Keratinocyte (primary cell): Measurements from ENCODE around the gene ACADVL. TPM values are rescaled to one million over a fixed set of nuclear protein-coding genes. Genes with fewer than 3 reads are reported as not detected.

ENCODE experiments used
- DNase-seq: peaks from one replicate; pipeline ENCODE4 v3.0.0-alpha.2; 2011; ENCODE audit warnings: low read depth, missing footprints, low spot score
- FAIRE-seq: peaks from 2 replicates; lab custom pipeline; 2011; peaks lifted over from hg19 to GRCh38; lab: Jason Lieb, UNC
- H2AFZ ChIP-seq: 2 replicates; pipeline ENCODE4 v1.6.0; 2012; ENCODE audit warnings: low read length, control low read depth, inconsistent platforms; ENCODE audit not compliant: control insufficient read depth
- H3K27ac ChIP-seq: 2 replicates; pipeline ENCODE4 v1.5.1; 2011; ENCODE audit warnings: low read length; ENCODE audit not compliant: control insufficient read depth, insufficient read depth
- H3K27me3 ChIP-seq: 3 replicates; pipeline ENCODE4 v1.6.0; 2011; ENCODE audit warnings: low read length; ENCODE audit not compliant: control insufficient read depth, insufficient read depth; ENCODE audit errors: extremely low read depth
- H3K36me3 ChIP-seq, 2 experiments: 2 replicates in 1 of 2; 3 replicates in 1 of 2; pipeline ENCODE4 v1.5.1; 2011; ENCODE audit warnings: low read length in 2 of 2, mild to moderate bottlenecking in 1 of 2; ENCODE audit not compliant: control insufficient read depth in 2 of 2, insufficient read depth in 2 of 2; ENCODE audit errors: extremely low read depth in 1 of 2
- H3K4me1 ChIP-seq: 3 replicates; pipeline ENCODE4 v1.5.1; 2011; ENCODE audit warnings: low read length; ENCODE audit not compliant: control insufficient read depth, insufficient read depth; ENCODE audit errors: extremely low read depth
- H3K4me2 ChIP-seq: 3 replicates; pipeline ENCODE4 v1.6.0; 2011; ENCODE audit warnings: low read depth, low read length; ENCODE audit not compliant: control insufficient read depth, insufficient read depth; ENCODE audit errors: extremely low read depth
- H3K4me3 ChIP-seq, 3 experiments: fragments of 200-600 bp in 1 of 3; sonication (generic) in 1 of 3; 2 replicates in 2 of 3; 3 replicates in 1 of 3; pipeline ENCODE4 v1.5.1; 2011 to 2016; ENCODE audit warnings: low read length in 3 of 3, mild to moderate bottlenecking in 3 of 3, control low read depth in 2 of 3, inconsistent platforms in 1 of 3, low read depth in 1 of 3, mixed read lengths in 1 of 3, mixed run types in 1 of 3, moderate library complexity in 1 of 3; ENCODE audit not compliant: control insufficient read depth in 2 of 3, insufficient read depth in 2 of 3; ENCODE audit errors: extremely low read depth in 1 of 3
- H3K79me2 ChIP-seq: 2 replicates; pipeline ENCODE4 v1.6.0; 2012; ENCODE audit warnings: low read length; ENCODE audit not compliant: control insufficient read depth, insufficient read depth
- H3K9ac ChIP-seq: 3 replicates; pipeline ENCODE4 v1.6.0; 2011; ENCODE audit warnings: low read length; ENCODE audit not compliant: control insufficient read depth, insufficient read depth; ENCODE audit errors: extremely low read depth
- H3K9me1 ChIP-seq: 3 replicates; pipeline ENCODE4 v1.6.0; 2011; ENCODE audit warnings: low read length; ENCODE audit not compliant: control insufficient read depth, insufficient read depth; ENCODE audit errors: extremely low read depth
- H3K9me3 ChIP-seq: 2 replicates; pipeline ENCODE4 v1.5.1; 2012; ENCODE audit warnings: low read depth, low read length; ENCODE audit not compliant: control insufficient read depth
- H4K20me1 ChIP-seq: 3 replicates; pipeline ENCODE4 v1.6.0; 2011; ENCODE audit warnings: low read length; ENCODE audit not compliant: control insufficient read depth, insufficient read depth; ENCODE audit errors: extremely low read depth
- CTCF ChIP-seq, 3 experiments: IDR thresholded peaks in 1 of 3; conservative IDR thresholded peaks in 1 of 3; optimal IDR thresholded peaks in 1 of 3; 2 replicates in 2 of 3; 3 replicates in 1 of 3; pipeline versions ENCODE3 to v1.5.1; 2011; ENCODE audit warnings: low read length in 3 of 3, mild to moderate bottlenecking in 3 of 3, moderate library complexity in 2 of 3, control low read depth in 1 of 3, inconsistent platforms in 1 of 3; ENCODE audit not compliant: insufficient read depth in 2 of 3; ENCODE audit errors: extremely low read depth in 1 of 3
- EZH2 ChIP-seq: IDR thresholded peaks from one replicate; pipeline ENCODE4 v1.6.1; 2012; ENCODE audit warnings: inconsistent platforms, mild to moderate bottlenecking, low read length, moderate library complexity
- dilution Hi-C: fragments of 300-500 bp; cut with MboI; formaldehyde crosslinking; loops from one replicate; pipeline ENCODE4 v1.7.0; 2020; ENCODE audit warnings: low sequenced_read_pairs; ENCODE audit not compliant: extremely low pct_ligation_motif_present
- polyA plus RNA-seq, 5 experiments: library from polyadenylated mRNA; depleted of rRNA in 3 of 5; stranded (reverse) in 3 of 5; stranded (forward) in 1 of 5; unstranded in 1 of 5; fragments of >200 nt; gene quantifications; 1 replicate in 1 of 5; 2 replicates in 3 of 5; 3 replicates in 1 of 5; pipeline versions ENCODE4 v1.2.1 to v1.2.3, GENCODE V29; 2011 to 2012; ENCODE audit warnings: missing spikeins in 2 of 5, low read depth in 1 of 5, low replicate concordance in 1 of 5

ACADVL gene
- polyA plus RNA-seq, 1 donor (not counting 4 experiments of a cell fraction or from before 2014, with no cell fraction given), result 301 TPM

GRCh38 chr17:7219229-7219811, 418 bp upstream of the ACADVL start:
- Histone ChIP-seq H4K20me1 (peaks cover 5% of the 10 kb centered on the region), H3K79me2 (peaks cover 14% of the 10 kb centered on the region), H3K36me3 (peaks cover 25 to 30% of the 10 kb centered on the region in 2 experiments), H3K4me2 (peak overlapping the region; percentile 88), H3K4me1 (peaks cover 42% of the 10 kb centered on the region), H3K9me3 (no peaks in the 10 kb centered on the region), H2AFZ (peak overlapping the region; percentile 39), H3K27ac (peak overlapping the region; percentile 92), H3K4me3 (peak overlapping the region; percentile 55 to 74 (median 72)), H3K9ac (peak overlapping the region; percentile 87), H3K9me1 (no peaks in the 10 kb centered on the region), H3K27me3 (no peaks in the 10 kb centered on the region)
- FAIRE-seq (no peak), DNase-seq (no peak)
- TF ChIP-seq CTCF (optimal IDR thresholded peaks at IDR 0.05 in 1 of 3, IDR thresholded peaks at IDR 0.05 in 1 of 3, conservative IDR thresholded peaks at IDR 0.05 in 1 of 3; ENCODE audit: extremely low read depth in 1 of 3, insufficient read depth in 2 of 3, low read length in 3 of 3), result no peak
- TF ChIP-seq EZH2, result no peak
- dilution Hi-C loops, result no loop called here

- H3K27me3 ChIP-seq, result no peaks in the 10 kb centered on the region
- dilution Hi-C loops, result no loop called here
- H3K9me1 ChIP-seq, result no peaks in the 10 kb centered on the region
- peaks cover 14% of the 10 kb centered on the region for H3K79me2 ChIP-seq
- no peaks in the 10 kb centered on the region for H3K9me3 ChIP-seq
- peak; percentile 71 for FAIRE-seq
- peak overlapping the region; percentile 55 to 74 (median 72) for H3K4me3 ChIP-seq
- peaks cover 32% of the 10 kb centered on the region for H3K4me1 ChIP-seq
- H3K4me2 ChIP-seq, result peak overlapping the region; percentile 88
- DNase-seq, result no peak
- H2AFZ ChIP-seq, result no peak overlapping the region
- peak overlapping the region; percentile 92 for H3K27ac ChIP-seq
- H3K36me3 ChIP-seq, result peaks cover 28 to 38% of the 10 kb centered on the region in 2 experiments
- peaks cover 5% of the 10 kb centered on the region for H4K20me1 ChIP-seq
- H3K9ac ChIP-seq, result peak overlapping the region; percentile 87
- no peak for TF ChIP-seq EZH2
- TF ChIP-seq CTCF (optimal IDR thresholded peaks at IDR 0.05 in 1 of 3, IDR thresholded peaks at IDR 0.05 in 1 of 3, conservative IDR thresholded peaks at IDR 0.05 in 1 of 3; ENCODE audit: extremely low read depth in 1 of 3, insufficient read depth in 2 of 3, low read length in 3 of 3), result peak; percentile 72 to 81 (median 79)
Observed at GRCh38 chr17:7220593-7221277, 997 bp downstream of the ACADVL start.
